HG02884 (cell line): ENCODE data around the gene ZNF814.
"Not testable (repeated sequence)": the region's sequence is repeated elsewhere in the genome, so short reads cannot be mapped to it uniquely, and the experiment has no call there.

Experiments
- ATAC-seq: cut with Tn5 transposase; IDR thresholded peaks from one replicate; pipeline ENCODE4 v1.9.1; 2021; ENCODE audit warnings: mild to moderate bottlenecking, moderate library complexity; ENCODE audit not compliant: unreplicated experiment

The ZNF814 gene

GRCh38 chr19:57888560-57889231 is at the start of gene ZNF814:
Gene ZNF814 (minus strand): TSS chr19:57889037. CDS start chr19:57888802, 235 bp downstream.
- ATAC-seq: peak; percentile 72

GRCh38 chr19:57935731-57936130 is 46.9 kb upstream of the ZNF814 start:
- ATAC-seq: no peak

GRCh38 chr19:57934820-57935665 is 46.2 kb upstream of the ZNF814 start, which contains the start of gene ZNF418:
Gene ZNF418 (minus strand): TSS chr19:57935402. CDS start chr19:57933822, 1,580 bp downstream.
- ATAC-seq: no peak

GRCh38 chr19:57927587-57927986 is 38.8 kb upstream of the ZNF814 start:
- ATAC-seq: no peak

- ATAC-seq: peak; percentile 91
Observed at GRCh38 chr19:57916168-57916995, 27.5 kb upstream of the ZNF814 start, which contains the start of gene ZNF417. Gene ZNF417 (minus strand): TSS chr19:57916592. CDS start chr19:57916411, 181 bp downstream.

- no peak for ATAC-seq
Observed at GRCh38 chr19:57914531-57914930, 25.7 kb upstream of the ZNF814 start.

- ATAC-seq: no peak
Observed at GRCh38 chr19:57907394-57907793, 18.6 kb upstream of the ZNF814 start.

- ATAC-seq: no peak
Observed at GRCh38 chr19:57905258-57905657, 16.4 kb upstream of the ZNF814 start.

- no peak for ATAC-seq
Observed at GRCh38 chr19:57903618-57904184, 14.9 kb upstream of the ZNF814 start.

- no peak for ATAC-seq
Observed at GRCh38 chr19:57900311-57900710, 11.5 kb upstream of the ZNF814 start.

GRCh38 chr19:57890706-57891105 is 1.9 kb upstream of the ZNF814 start:
- not testable (repeated sequence) for ATAC-seq

- ATAC-seq: no peak
Observed at GRCh38 chr19:57888107-57888559, 704 bp downstream of the ZNF814 start.

- ATAC-seq: no peak
Observed at GRCh38 chr19:57887195-57887941, 1.5 kb downstream of the ZNF814 start.

- ATAC-seq: no peak
Observed at GRCh38 chr19:57886046-57886445, 2.8 kb downstream of the ZNF814 start.

- ATAC-seq: not testable (repeated sequence)
Observed at GRCh38 chr19:57873883-57874799, 14.7 kb downstream of the ZNF814 start.

- no peak for ATAC-seq
Observed at GRCh38 chr19:57872450-57872849, 16.4 kb downstream of the ZNF814 start.

GRCh38 chr19:57870225-57870624 is 18.6 kb downstream of the ZNF814 start:
- no peak for ATAC-seq

GRCh38 chr19:57869655-57870054 is 19.2 kb downstream of the ZNF814 start:
- ATAC-seq: not testable (repeated sequence)
